Right cardiac atrium (tissue), 5 donors: ENCODE measurements around the gene KCNN1. TPM values are rescaled to one million over a fixed set of nuclear protein-coding genes. Genes with fewer than 3 reads are reported as not detected.

Experiments used
- ATAC-seq, 2 donors: fragments of 200-7000 bp; cut with Tn5 transposase; one replicate each; pipeline versions ENCODE4 v1.8.0 to v1.9.1; 2020; ENCODE audit warnings: moderate library complexity in 2 of 2, mild to moderate bottlenecking in 1 of 2
- DNase-seq, 3 donors: peaks; one replicate each; pipeline ENCODE4 v3.0.0-alpha.2; 2020
- H3K27ac ChIP-seq: one replicate; pipeline ENCODE4 v1.5.1; 2013; ENCODE audit warnings: mild to moderate bottlenecking, low read length, control low read depth, moderate library complexity
- H3K27me3 ChIP-seq: one replicate; pipeline ENCODE4 v1.6.1; 2013; ENCODE audit not compliant: control insufficient read depth, insufficient read depth
- H3K4me1 ChIP-seq: one replicate; pipeline ENCODE4 v1.6.1; 2013; ENCODE audit warnings: low read length; ENCODE audit not compliant: control insufficient read depth, insufficient read depth
- H3K4me3 ChIP-seq: one replicate; pipeline ENCODE4 v1.5.1; 2013; ENCODE audit warnings: low read length, control low read depth
- H3K9me3 ChIP-seq: one replicate; pipeline ENCODE4 v1.6.1; 2013; ENCODE audit warnings: low read length; ENCODE audit not compliant: control insufficient read depth
- WGBS: extraction: QIAGEN DNeasy Blood & Tissue Kit; methylation state at CpG from one replicate; pipeline ENCODE4 v1.1.7; 2013; 5-methylcytosine and 5-hydroxymethylcytosine counted together
- intact Hi-C, 4 donors: fragments of 100-400 bp; cut with DNase I; formaldehyde crosslinking; loops; one replicate each; pipeline versions ENCODE4 v1.11.0 to v1.14.0; 2022 to 2023
- polyA plus RNA-seq: library from polyadenylated mRNA; stranded (reverse); fragments of 200-250 nt; gene quantifications from one replicate; pipeline ENCODE4 v1.2.3, GENCODE V29; 2013
- total RNA-seq, 4 donors: library from RNA; stranded (reverse); fragmentation: NEBNext Ultra II Directional; extraction: Animal tissue kit (Norgen Biotek cat#: 25700); gene quantifications; one replicate each; pipeline ENCODE4 v1.2.1, GENCODE V29; 2021
- donor health status: healthy with polysubstance abuse.
- donor health status: DM: no; HTN: yes; CAD: no.
- donor health status: DM: no; HTN: no; CAD: no.
- donor health status: DM: no; HTN: yes; CAD: no; lungs with severe emphysema.
- donor health status: DM: yes; HTN: yes; CAD: no.

Gene KCNN1
- total and polyA plus RNA-seq, 5 donors: 0.84 to 3.0 (median 1.7) TPM

DNA sequence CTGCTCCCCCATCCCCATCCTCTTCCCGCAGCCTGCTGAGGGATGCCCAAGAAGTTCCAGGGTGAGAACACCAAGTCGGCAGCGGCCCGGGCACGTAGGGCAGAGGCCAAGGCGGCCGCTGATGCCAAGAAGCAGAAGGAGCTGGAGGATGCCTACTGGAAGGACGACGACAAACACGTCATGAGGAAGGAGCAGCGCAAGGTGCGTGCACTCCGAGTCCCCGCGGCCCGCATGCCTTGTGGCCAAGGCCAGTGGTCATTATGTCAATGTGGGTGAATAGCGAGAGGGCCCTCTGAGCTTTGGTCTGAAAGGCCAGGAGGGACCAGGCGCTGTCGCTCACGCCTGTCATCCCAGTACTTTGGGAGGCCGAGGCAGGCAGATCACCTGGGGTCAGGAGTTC lies 30.5 kb upstream of the KCNN1 start:
- no peak for ATAC-seq
- no peak overlapping the region for H3K4me3 ChIP-seq
- H3K4me1 ChIP-seq: peaks cover 6% of the 10 kb centered on the region
- intact Hi-C loops: loop anchor here in 1 of 4 donors (5.0 kb wide), 1 partner anchor 61 kb away; no protein-coding TSS in a partner anchor
- 90% methylated on average over 21 of the region's 21 CpGs for WGBS
- no peaks in the 10 kb centered on the region for H3K9me3 ChIP-seq
- H3K27ac ChIP-seq: no peak overlapping the region
- no peaks in the 10 kb centered on the region for H3K27me3 ChIP-seq
- no peak for DNase-seq

- peaks cover 6% of the 10 kb centered on the region for H3K4me1 ChIP-seq
- H3K4me3 ChIP-seq: no peak overlapping the region
- intact Hi-C loops: loop anchor here in 1 of 4 donors (5.0 kb wide), 1 partner anchor 60 kb away; no protein-coding TSS in a partner anchor
- no peak overlapping the region for H3K27ac ChIP-seq
- no peaks in the 10 kb centered on the region for H3K27me3 ChIP-seq
- no peaks in the 10 kb centered on the region for H3K9me3 ChIP-seq
- DNase-seq (no peak), ATAC-seq (no peak)
- 89% methylated on average over 9 of the region's 9 CpGs for WGBS
Measured at GRCh38 chr19:17937371-17937900, 29.5 kb upstream of the KCNN1 start.

DNA sequence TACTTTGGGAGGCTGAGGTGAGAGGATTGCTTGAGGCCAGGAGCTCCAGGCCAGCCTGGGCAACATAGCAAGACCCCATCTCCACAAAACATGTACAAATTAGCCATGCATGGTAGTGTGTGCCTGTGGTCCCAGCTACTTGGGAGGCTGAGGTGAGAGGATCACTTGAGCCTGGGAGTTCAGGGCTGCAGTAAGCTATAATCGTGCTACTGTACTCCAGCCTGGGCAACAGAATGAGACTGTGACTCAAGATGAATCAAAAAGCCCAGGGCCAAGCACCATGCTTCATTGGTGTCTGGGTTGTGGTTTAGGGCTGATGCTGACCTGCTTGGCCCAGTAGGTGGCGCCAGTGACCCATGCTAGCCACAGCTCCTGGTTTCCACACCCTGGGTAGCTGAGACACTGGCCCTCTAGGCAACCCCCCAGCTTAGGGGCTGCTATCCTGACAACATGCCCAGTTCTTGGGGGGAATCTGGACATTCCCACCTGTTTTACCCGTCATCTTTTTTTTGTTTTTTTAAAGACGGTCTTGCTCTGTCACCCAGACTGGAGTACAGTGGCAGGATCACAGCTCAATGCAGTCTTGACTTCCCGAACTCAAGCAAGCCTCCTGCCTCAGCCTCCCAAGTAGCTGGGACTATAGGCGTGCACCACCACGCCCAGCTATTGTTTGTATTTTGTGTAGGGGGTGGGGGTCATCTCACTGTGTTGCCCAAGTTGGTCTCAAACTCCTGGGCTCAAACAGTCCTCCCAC lies 28.6 kb upstream of the KCNN1 start:
- H3K9me3 ChIP-seq: no peaks in the 10 kb centered on the region
- no peaks in the 10 kb centered on the region for H3K27me3 ChIP-seq
- peak; percentile 79 to 85 for ATAC-seq
- no peak overlapping the region for H3K27ac ChIP-seq
- DNase-seq: peak; percentile 75 to 91 (median 89)
- H3K4me1 ChIP-seq: peaks cover 5% of the 10 kb centered on the region
- intact Hi-C loops: loop anchor here in 2 of 4 donors (1.0 to 5.0 kb wide), 2 partner anchors 56 to 59 kb away; no protein-coding TSS in a partner anchor
- H3K4me3 ChIP-seq: no peak overlapping the region
- 53% methylated on average over 7 of the region's 7 CpGs for WGBS

DNA sequence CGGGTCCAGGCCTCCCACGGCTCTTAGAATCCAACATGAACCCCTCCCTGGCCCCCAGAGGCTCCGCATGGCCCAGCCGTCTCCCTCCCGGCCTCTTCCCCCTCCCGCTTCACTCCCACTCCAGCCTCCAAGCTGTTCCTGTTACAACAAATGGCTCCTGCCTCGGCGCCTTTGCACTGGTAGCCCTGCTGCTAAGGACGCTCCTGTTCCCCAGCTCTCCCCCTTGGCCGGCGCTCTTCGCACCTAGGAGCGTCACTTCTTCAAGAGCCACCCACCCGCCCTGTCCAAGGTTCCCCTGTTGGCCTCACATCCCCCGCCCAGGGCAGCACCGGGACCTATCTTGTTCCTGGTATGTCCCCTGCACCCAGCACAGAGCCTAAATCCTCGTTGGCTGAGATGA lies 24.7 kb upstream of the KCNN1 start:
- intact Hi-C loops: loop anchor here in 3 of 4 donors (5.0 to 10.0 kb wide), 3 partner anchors 55 to 120 kb away; no protein-coding TSS in a partner anchor
- 72% methylated on average over 17 of the region's 17 CpGs for WGBS

DNA sequence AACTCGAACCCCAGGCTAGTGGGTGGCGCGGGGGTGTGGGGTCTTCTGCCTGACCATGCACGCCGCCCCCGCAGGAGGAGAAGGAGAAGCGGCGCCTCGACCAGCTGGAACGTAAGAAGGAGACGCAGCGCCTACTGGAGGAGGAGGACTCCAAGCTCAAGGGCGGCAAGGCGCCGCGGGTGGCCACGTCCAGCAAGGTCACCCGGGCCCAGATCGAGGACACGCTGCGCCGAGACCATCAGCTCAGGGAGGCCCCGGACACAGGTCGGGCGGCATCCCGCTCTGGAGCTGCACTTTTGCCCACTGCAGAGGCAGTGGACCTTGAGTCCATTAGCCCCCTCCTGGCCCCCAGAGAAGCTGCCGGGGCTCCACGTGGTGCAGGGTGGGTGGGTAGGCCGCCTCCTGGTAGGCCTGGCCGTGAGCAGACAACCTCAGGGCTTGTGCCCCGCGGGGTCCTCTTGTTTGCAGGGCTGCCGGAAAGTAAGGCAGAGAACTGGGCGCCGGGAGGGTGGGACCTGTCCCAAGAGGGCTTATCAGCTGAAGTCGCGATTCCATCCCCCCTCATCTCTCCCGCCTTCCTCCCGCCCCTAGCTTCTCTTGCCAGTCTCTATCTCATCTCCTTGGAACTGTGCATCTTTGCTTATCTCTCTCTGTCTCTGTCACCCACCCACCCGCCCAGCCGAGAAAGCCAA lies 24.2 kb upstream of the KCNN1 start:
- DNase-seq: no peak
- ATAC-seq: no peak
- intact Hi-C loops: loop anchor here in 3 of 4 donors (5.0 to 10.0 kb wide), 3 partner anchors 55 to 120 kb away; no protein-coding TSS in a partner anchor
- Histone ChIP-seq H3K9me3 (no peaks in the 10 kb centered on the region), H3K27ac (no peak overlapping the region), H3K4me3 (no peak overlapping the region), H3K4me1 (no peaks in the 10 kb centered on the region), H3K27me3 (no peaks in the 10 kb centered on the region)
- 66% methylated on average over 41 of the region's 41 CpGs for WGBS

More for the DNA sequence above, 24.7 kb upstream of the KCNN1 start:
- Histone ChIP-seq H3K4me3 (no peak overlapping the region), H3K27ac (no peak overlapping the region), H3K9me3 (no peaks in the 10 kb centered on the region), H3K4me1 (no peaks in the 10 kb centered on the region), H3K27me3 (no peaks in the 10 kb centered on the region)
- DNase-seq (no peak), ATAC-seq (no peak)

DNA sequence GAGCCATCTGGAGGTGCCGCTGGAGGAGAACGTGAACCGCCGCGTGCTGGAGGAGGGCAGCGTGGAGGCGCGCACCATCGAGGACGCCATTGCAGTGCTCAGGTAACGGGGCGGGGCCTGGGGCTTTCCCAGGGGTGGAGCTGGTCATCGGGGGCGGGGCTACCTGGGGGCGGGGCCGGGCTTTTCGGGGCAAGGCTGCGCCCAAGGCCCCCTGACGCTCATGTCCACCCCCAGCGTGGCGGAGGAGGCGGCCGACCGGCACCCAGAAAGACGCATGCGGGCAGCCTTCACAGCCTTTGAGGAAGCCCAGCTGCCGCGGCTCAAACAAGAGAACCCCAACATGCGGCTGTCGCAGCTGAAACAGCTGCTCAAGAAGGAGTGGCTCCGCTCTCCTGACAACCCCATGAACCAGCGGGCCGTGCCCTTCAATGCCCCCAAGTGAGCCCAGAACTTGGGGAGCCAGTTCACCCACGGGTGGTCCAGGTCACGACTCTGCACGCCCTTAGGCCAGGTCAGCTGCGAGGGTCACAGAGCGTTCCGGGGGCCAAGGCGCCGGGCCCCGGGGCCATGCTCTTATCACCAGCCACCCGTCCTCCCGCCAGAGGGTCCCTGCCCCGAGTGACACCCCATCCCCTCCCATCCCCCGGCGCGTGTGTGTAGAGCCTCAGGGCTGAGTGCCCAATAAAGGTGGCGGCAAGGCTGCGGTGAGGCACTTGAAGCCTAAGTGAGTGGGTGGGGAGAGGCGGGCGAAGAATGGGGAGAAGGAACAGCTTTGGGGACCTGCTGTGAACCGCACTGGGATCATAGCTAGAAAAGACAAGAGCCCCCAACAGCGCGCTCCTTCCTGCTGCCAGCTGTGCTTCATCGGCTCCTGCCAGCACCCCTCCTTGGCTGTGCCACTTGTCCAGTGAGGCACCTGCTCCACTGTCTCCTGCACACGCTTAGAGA lies 23.4 kb upstream of the KCNN1 start:
- intact Hi-C loops: loop anchor here in 3 of 4 donors (5.0 to 10.0 kb wide), 3 partner anchors 54 to 119 kb away; no protein-coding TSS in a partner anchor

DNA sequence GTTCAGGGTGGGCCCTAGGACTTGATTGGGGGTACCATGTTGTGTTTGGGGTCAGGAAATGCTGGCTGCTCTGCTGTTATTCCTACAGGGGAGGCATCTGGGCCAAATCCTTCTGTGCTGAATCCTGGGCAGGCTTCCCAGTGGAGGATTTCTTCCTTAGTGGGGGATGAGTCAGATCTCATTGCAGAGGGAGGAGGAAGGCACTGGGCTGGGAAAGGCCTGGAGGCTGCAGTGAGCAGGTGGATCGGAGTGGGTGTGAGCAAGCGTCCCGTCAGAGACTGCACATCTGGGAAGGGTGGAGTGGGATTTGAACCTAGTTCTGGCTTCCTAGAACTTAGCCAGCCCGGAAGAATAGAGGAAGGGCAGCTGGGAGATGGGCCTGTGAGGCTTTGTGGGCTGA lies 22.6 kb upstream of the KCNN1 start:
- 62% methylated on average over 4 of the region's 4 CpGs for WGBS
- no peak overlapping the region for H3K4me3 ChIP-seq
- H3K9me3 ChIP-seq: no peaks in the 10 kb centered on the region
- no peaks in the 10 kb centered on the region for H3K4me1 ChIP-seq
- intact Hi-C loops: loop anchor here in 3 of 4 donors (5.0 to 10.0 kb wide), 3 partner anchors 53 to 118 kb away; no protein-coding TSS in a partner anchor
- ATAC-seq: no peak
- H3K27ac ChIP-seq: no peak overlapping the region
- DNase-seq: no peak
- no peaks in the 10 kb centered on the region for H3K27me3 ChIP-seq

More for the DNA sequence above, 23.4 kb upstream of the KCNN1 start:
- Histone ChIP-seq H3K27me3 (no peaks in the 10 kb centered on the region), H3K9me3 (no peaks in the 10 kb centered on the region), H3K4me1 (no peaks in the 10 kb centered on the region), H3K4me3 (no peak overlapping the region), H3K27ac (no peak overlapping the region)
- ATAC-seq: no peak
- no peak for DNase-seq
- 75% methylated on average over 57 of the region's 57 CpGs for WGBS

- H3K4me3 ChIP-seq: peak overlapping the region; percentile 98
- DNase-seq (peak in 1 of 3 donors; percentile 76), ATAC-seq (peak; percentile 47 to 54)
- H3K9me3 ChIP-seq: no peaks in the 10 kb centered on the region
- 20% methylated on average over 29 of the region's 29 CpGs for WGBS
- H3K4me1 ChIP-seq: no peaks in the 10 kb centered on the region
- intact Hi-C loops: loop anchor here in 2 of 4 donors (5.0 to 10.0 kb wide), 2 partner anchors 108 to 110 kb away; no protein-coding TSS in a partner anchor
- no peaks in the 10 kb centered on the region for H3K27me3 ChIP-seq
- H3K27ac ChIP-seq: no peak overlapping the region
Measured at GRCh38 chr19:17946965-17947784, 19.7 kb upstream of the KCNN1 start.

- H3K9me3 ChIP-seq: no peaks in the 10 kb centered on the region
- DNase-seq (peak; percentile 94 to 97 (median 97)), ATAC-seq (peak; percentile 89)
- under 1% methylated on average over 92 of the region's 92 CpGs for WGBS
- H3K27me3 ChIP-seq: no peaks in the 10 kb centered on the region
- H3K4me1 ChIP-seq: no peaks in the 10 kb centered on the region
- intact Hi-C loops: loop anchor here in 2 of 4 donors (5.0 to 10.0 kb wide), 2 partner anchors 107 to 109 kb away; no protein-coding TSS in a partner anchor
- peak overlapping the region; percentile 98 for H3K4me3 ChIP-seq
- no peak overlapping the region for H3K27ac ChIP-seq
Measured at GRCh38 chr19:17947815-17948513, 18.9 kb upstream of the KCNN1 start.
